ENCODE results near the gene ASAP2.

Gene ASAP2

DNA sequence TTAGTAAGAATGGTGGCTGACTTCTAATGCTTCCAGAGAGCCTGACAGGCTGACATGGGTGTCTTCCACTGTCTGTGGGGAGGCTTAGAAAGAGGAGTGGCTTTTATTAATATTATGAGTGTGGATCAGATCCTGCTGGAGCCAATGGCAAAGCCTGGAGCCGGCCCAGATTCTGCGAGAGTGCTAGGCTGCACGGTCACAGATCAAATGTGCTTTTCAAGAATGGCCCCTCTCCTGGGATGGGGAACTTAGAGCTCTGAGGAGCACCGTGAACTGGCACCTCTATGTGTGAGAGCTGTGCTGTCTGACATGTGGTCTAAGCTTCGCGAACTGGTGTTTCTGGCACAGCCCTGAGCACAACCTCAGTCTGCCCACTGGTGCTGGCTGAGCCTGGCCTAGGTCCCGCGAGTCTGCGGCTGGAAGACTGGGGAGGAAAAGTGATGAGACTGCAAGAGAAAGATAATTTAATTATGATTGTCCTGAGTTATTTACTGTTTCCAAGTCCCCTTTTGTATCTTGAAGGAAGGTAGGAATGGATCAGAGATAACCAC is 70.4 kb downstream of the ASAP2 start:
- no peaks in the 10 kb centered on the region for H3K79me2 ChIP-seq (ENCODE audit: low read length)
- no peaks in the 10 kb centered on the region for H3K9me2 ChIP-seq (replicated peaks; ENCODE audit: insufficient read depth, low read length)
- no peaks in the 10 kb centered on the region for H3K36me3 ChIP-seq (replicated peaks; ENCODE audit: insufficient read depth, low read length)
- no peak for DNase-seq
- H3K9me3 ChIP-seq (replicated peaks; ENCODE audit: insufficient read depth, low read length), result no peaks in the 10 kb centered on the region
- no peaks in the 10 kb centered on the region for H3F3A ChIP-seq (ENCODE audit: insufficient read depth, low read length)
- no peaks in the 10 kb centered on the region for H3K4me1 ChIP-seq (ENCODE audit: low read length)
- no peaks in the 10 kb centered on the region for H3K27me3 ChIP-seq (replicated peaks; ENCODE audit: insufficient read depth, low read length)
- no peaks in the 10 kb centered on the region for H4K20me1 ChIP-seq (ENCODE audit: insufficient read depth, low read length)
- H3K9ac ChIP-seq (ENCODE audit: low read length), result no peak overlapping the region
- H3K4me2 ChIP-seq (ENCODE audit: low read depth, low read length), result no peak overlapping the region
- no peak overlapping the region for H3K27ac ChIP-seq (ENCODE audit: low read length)
- no peak overlapping the region for H2AFZ ChIP-seq (ENCODE audit: low read length)
- no peak for TF ChIP-seq EZH2 (optimal IDR thresholded peaks at IDR 0.05; ENCODE audit: low read depth, low read length)
- TF ChIP-seq CTCF (IDR thresholded peaks at IDR 0.05; ENCODE audit: low read length), result no peak
- no peak for TF ChIP-seq EZH2phosphoT487 (IDR thresholded peaks at IDR 0.05; ENCODE audit: low read length)
- H3K4me3 ChIP-seq (ENCODE audit: low read length), result no peak overlapping the region

GRCh38 chr2:9278439-9278838 is 71.8 kb downstream of the ASAP2 start:
- Histone ChIP-seq H3K9me2 (replicated peaks; ENCODE audit: insufficient read depth, low read length) (no peaks in the 10 kb centered on the region), H2AFZ (ENCODE audit: low read length) (no peak overlapping the region), H3K9me3 (replicated peaks; ENCODE audit: insufficient read depth, low read length) (no peaks in the 10 kb centered on the region), H3K4me2 (ENCODE audit: low read depth, low read length) (no peak overlapping the region), H3K4me3 (ENCODE audit: low read length) (no peak overlapping the region), H3K9ac (ENCODE audit: low read length) (no peak overlapping the region), H3K27me3 (replicated peaks; ENCODE audit: insufficient read depth, low read length) (no peaks in the 10 kb centered on the region), H4K20me1 (ENCODE audit: insufficient read depth, low read length) (no peaks in the 10 kb centered on the region), H3K27ac (ENCODE audit: low read length) (no peak overlapping the region), H3K79me2 (ENCODE audit: low read length) (no peaks in the 10 kb centered on the region), H3F3A (ENCODE audit: insufficient read depth, low read length) (no peaks in the 10 kb centered on the region), H3K36me3 (replicated peaks; ENCODE audit: insufficient read depth, low read length) (no peaks in the 10 kb centered on the region), H3K4me1 (ENCODE audit: low read length) (no peaks in the 10 kb centered on the region)
- no peak for DNase-seq
- TF ChIP-seq EZH2phosphoT487 (IDR thresholded peaks at IDR 0.05; ENCODE audit: low read length) (no peak), EZH2 (optimal IDR thresholded peaks at IDR 0.05; ENCODE audit: low read depth, low read length) (no peak), CTCF (IDR thresholded peaks at IDR 0.05; ENCODE audit: low read length) (no peak)

DNA sequence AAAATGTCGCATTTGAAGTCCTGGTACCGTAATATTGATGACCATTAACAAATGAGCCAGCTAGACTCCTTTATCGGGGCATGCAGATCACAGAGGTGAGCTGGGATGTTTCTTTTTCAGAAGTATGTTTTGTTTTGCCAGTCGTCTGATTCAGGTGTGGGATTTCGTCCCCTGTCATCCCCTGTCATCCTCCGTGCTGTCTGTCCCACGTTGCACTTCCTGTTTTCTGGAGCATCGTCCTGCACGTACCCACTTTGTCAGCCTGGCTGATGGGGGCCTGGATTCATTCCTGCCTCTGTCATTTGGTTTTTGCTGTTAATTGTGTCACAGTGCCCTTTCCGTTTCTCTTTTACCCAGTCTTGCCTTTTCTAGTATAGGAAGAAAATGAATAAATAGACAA is 72.8 kb downstream of the ASAP2 start:
- no peaks in the 10 kb centered on the region for H3K27me3 ChIP-seq (replicated peaks; ENCODE audit: insufficient read depth, low read length)
- no peaks in the 10 kb centered on the region for H4K20me1 ChIP-seq (ENCODE audit: insufficient read depth, low read length)
- H3K36me3 ChIP-seq (replicated peaks; ENCODE audit: insufficient read depth, low read length), result no peaks in the 10 kb centered on the region
- H3K9me3 ChIP-seq (replicated peaks; ENCODE audit: insufficient read depth, low read length), result no peaks in the 10 kb centered on the region
- no peak for DNase-seq
- no peaks in the 10 kb centered on the region for H3K79me2 ChIP-seq (ENCODE audit: low read length)
- H3K4me3 ChIP-seq (ENCODE audit: low read length), result no peak overlapping the region
- H3K4me1 ChIP-seq (ENCODE audit: low read length), result no peaks in the 10 kb centered on the region
- H3K9ac ChIP-seq (ENCODE audit: low read length), result no peak overlapping the region
- H3K4me2 ChIP-seq (ENCODE audit: low read depth, low read length), result no peak overlapping the region
- no peak overlapping the region for H3K27ac ChIP-seq (ENCODE audit: low read length)
- H2AFZ ChIP-seq (ENCODE audit: low read length), result no peak overlapping the region
- H3F3A ChIP-seq (ENCODE audit: insufficient read depth, low read length), result no peaks in the 10 kb centered on the region
- TF ChIP-seq EZH2phosphoT487 (IDR thresholded peaks at IDR 0.05; ENCODE audit: low read length), result no peak
- TF ChIP-seq EZH2 (optimal IDR thresholded peaks at IDR 0.05; ENCODE audit: low read depth, low read length), result no peak
- TF ChIP-seq CTCF (IDR thresholded peaks at IDR 0.05; ENCODE audit: low read length), result no peak
- no peaks in the 10 kb centered on the region for H3K9me2 ChIP-seq (replicated peaks; ENCODE audit: insufficient read depth, low read length)
